ENCODE measurements around the gene DCP1A.

Gene DCP1A

DNA sequence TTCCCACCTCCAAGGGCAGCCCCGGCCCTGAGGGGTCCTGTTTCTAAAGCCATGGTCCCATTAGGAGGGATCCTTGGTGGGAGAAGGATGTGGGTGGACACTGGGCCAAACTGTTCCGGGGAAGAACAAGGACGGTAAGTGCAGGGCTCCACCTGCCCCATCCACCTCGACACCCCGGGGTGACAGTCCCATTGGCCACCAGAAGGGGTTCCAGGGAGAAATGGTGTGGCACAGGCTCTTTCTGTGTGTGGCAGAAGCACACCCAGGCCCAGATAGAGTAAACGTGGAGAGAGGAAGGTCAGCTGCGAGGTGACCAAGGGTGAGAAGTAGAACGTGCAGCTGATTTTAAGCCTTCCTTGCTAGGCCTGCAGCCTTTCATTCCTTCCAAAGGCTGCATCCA, 103.6 kb downstream of the DCP1A start:
- Histone ChIP-seq H3K4me2 (ENCODE audit: low read length) (no peak overlapping the region), H3K27me3 (ENCODE audit: insufficient read depth, low read length) (no peaks in the 10 kb centered on the region), H3K4me3 (ENCODE audit: low read depth, low read length, poor library complexity, severe bottlenecking) (no peak overlapping the region), H3K9ac (ENCODE audit: low read length) (no peak overlapping the region), H2AFZ (ENCODE audit: low read length) (no peak overlapping the region), H3K9me2 (ENCODE audit: low read depth, low read length) (no peaks in the 10 kb centered on the region), H3K36me3 (ENCODE audit: insufficient read depth, low read length) (peaks cover 68% of the 10 kb centered on the region), H3K4me1 (ENCODE audit: insufficient read depth, low read length, severe bottlenecking) (peaks cover 12% of the 10 kb centered on the region), H3K27ac (ENCODE audit: low read depth, low read length, poor library complexity, severe bottlenecking) (no peak overlapping the region), H4K20me1 (ENCODE audit: insufficient read depth, low read length) (no peaks in the 10 kb centered on the region), H3K79me2 (ENCODE audit: insufficient read depth, low read length) (peaks cover 65% of the 10 kb centered on the region), H3K9me3 (ENCODE audit: low read length) (no peaks in the 10 kb centered on the region), H3F3A (ENCODE audit: insufficient read depth, low read length) (no peaks in the 10 kb centered on the region)
- TF ChIP-seq EZH2 (IDR thresholded peaks at IDR 0.05; ENCODE audit: borderline replicate concordance, low read length): no peak
- TF ChIP-seq, protein P1, sequence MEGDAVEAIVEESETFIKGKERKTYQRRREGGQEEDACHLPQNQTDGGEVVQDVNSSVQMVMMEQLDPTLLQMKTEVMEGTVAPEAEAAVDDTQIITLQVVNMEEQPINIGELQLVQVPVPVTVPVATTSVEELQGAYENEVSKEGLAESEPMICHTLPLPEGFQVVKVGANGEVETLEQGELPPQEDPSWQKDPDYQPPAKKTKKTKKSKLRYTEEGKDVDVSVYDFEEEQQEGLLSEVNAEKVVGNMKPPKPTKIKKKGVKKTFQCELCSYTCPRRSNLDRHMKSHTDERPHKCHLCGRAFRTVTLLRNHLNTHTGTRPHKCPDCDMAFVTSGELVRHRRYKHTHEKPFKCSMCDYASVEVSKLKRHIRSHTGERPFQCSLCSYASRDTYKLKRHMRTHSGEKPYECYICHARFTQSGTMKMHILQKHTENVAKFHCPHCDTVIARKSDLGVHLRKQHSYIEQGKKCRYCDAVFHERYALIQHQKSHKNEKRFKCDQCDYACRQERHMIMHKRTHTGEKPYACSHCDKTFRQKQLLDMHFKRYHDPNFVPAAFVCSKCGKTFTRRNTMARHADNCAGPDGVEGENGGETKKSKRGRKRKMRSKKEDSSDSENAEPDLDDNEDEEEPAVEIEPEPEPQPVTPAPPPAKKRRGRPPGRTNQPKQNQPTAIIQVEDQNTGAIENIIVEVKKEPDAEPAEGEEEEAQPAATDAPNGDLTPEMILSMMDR (IDR thresholded peaks at IDR 0.05; ENCODE audit: low read length): no peak

DNA sequence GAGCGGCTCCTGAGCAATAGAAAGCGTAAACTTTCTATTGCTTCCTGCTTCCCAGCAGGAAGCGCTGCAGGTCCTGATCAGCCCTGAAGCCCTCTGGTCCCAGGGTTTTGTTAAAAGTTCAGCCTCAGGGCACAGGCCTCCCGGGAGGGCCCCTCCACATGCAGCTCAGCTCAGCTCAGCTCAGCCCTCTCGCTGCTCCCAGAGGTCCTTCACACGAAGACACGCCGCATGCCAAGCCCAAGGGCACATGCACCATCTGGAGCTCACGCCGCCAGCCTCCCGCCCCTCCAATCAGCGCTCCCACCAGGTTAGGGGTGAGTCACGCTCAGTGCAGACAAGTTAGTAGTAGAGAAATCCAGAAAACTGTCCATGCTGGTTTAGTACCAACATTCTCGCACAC, 104.2 kb downstream of the DCP1A start:
- no peak overlapping the region for H2AFZ ChIP-seq (ENCODE audit: low read length)
- H3K4me1 ChIP-seq (ENCODE audit: insufficient read depth, low read length, severe bottlenecking): peaks cover 6% of the 10 kb centered on the region
- no peak overlapping the region for H3K4me2 ChIP-seq (ENCODE audit: low read length)
- no peaks in the 10 kb centered on the region for H3K9me3 ChIP-seq (ENCODE audit: low read length)
- H3K4me3 ChIP-seq (ENCODE audit: low read depth, low read length, poor library complexity, severe bottlenecking): no peak overlapping the region
- peaks cover 69% of the 10 kb centered on the region for H3K36me3 ChIP-seq (ENCODE audit: insufficient read depth, low read length)
- H3K79me2 ChIP-seq (ENCODE audit: insufficient read depth, low read length): peaks cover 58% of the 10 kb centered on the region
- H3K27me3 ChIP-seq (ENCODE audit: insufficient read depth, low read length): no peaks in the 10 kb centered on the region
- no peaks in the 10 kb centered on the region for H4K20me1 ChIP-seq (ENCODE audit: insufficient read depth, low read length)
- no peak for TF ChIP-seq EZH2 (IDR thresholded peaks at IDR 0.05; ENCODE audit: borderline replicate concordance, low read length)
- TF ChIP-seq, protein P1 (IDR thresholded peaks at IDR 0.05; ENCODE audit: low read length): no peak
- no peaks in the 10 kb centered on the region for H3K9me2 ChIP-seq (ENCODE audit: low read depth, low read length)
- H3K9ac ChIP-seq (ENCODE audit: low read length): no peak overlapping the region
- H3F3A ChIP-seq (ENCODE audit: insufficient read depth, low read length): no peaks in the 10 kb centered on the region
- no peak overlapping the region for H3K27ac ChIP-seq (ENCODE audit: low read depth, low read length, poor library complexity, severe bottlenecking)

DNA sequence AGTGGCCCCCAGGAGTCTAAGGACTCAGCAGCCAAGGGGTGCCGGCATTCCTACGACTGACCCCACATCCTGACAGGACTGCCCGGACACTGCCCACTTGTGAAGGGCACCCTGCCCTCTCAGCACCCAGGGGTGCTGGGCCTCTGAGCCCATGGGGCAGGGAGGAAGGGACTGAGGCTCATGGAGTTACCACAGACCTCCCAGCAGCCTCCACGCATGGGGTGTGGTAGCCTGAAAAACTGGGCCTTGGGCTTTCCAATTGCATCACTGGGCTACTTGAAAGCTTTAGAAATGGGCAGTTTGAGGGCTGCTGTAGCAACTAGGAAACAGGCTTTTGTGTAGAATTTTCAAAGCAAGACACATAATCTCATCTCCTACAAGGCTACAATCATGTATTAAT, 104.7 kb downstream of the DCP1A start:
- Histone ChIP-seq H4K20me1 (ENCODE audit: insufficient read depth, low read length) (no peaks in the 10 kb centered on the region), H2AFZ (ENCODE audit: low read length) (no peak overlapping the region), H3K4me1 (ENCODE audit: insufficient read depth, low read length, severe bottlenecking) (peaks cover under 1% of the 10 kb centered on the region), H3K4me3 (ENCODE audit: low read depth, low read length, poor library complexity, severe bottlenecking) (no peak overlapping the region), H3K9me2 (ENCODE audit: low read depth, low read length) (no peaks in the 10 kb centered on the region), H3K9ac (ENCODE audit: low read length) (no peak overlapping the region), H3K27ac (ENCODE audit: low read depth, low read length, poor library complexity, severe bottlenecking) (no peak overlapping the region), H3F3A (ENCODE audit: insufficient read depth, low read length) (no peaks in the 10 kb centered on the region), H3K27me3 (ENCODE audit: insufficient read depth, low read length) (no peaks in the 10 kb centered on the region), H3K4me2 (ENCODE audit: low read length) (no peak overlapping the region), H3K9me3 (ENCODE audit: low read length) (no peaks in the 10 kb centered on the region), H3K79me2 (ENCODE audit: insufficient read depth, low read length) (peaks cover 53% of the 10 kb centered on the region), H3K36me3 (ENCODE audit: insufficient read depth, low read length) (peaks cover 73% of the 10 kb centered on the region)
- TF ChIP-seq, protein P1 (IDR thresholded peaks at IDR 0.05; ENCODE audit: low read length): no peak
- TF ChIP-seq EZH2 (IDR thresholded peaks at IDR 0.05; ENCODE audit: borderline replicate concordance, low read length): no peak

All from OCI-LY1 (cell line).